Measurements from ENCODE around the gene RAB27A.

The RAB27A gene

GRCh38 chr15:55318588-55319494 lies 29.2 kb upstream of the RAB27A start, which contains the start of the genes PIGB and PIGBOS1:
Gene PIGB, plus strand, starts transcription at chr15:55319222. Its CDS starts 29 bp downstream, at chr15:55319251.
Gene PIGBOS1, minus strand, starts transcription at chr15:55319123. Its CDS starts 1,331 bp downstream, at chr15:55317792.
- Histone ChIP-seq H3K4me3 (ENCODE audit: low read depth, low read length) (peak within 1 kb of the TSS; percentile 71), H3K36me3 (ENCODE audit: control insufficient read depth in 2 of 2, insufficient read depth in 1 of 2, low read length in 2 of 2) (no peaks in the 10 kb centered on the region), H3K9me3 (ENCODE audit: control insufficient read depth, insufficient read depth, low read depth, low read length) (no peaks in the 10 kb centered on the region), H3K27ac (ENCODE audit: extremely low read depth, low read depth, low read length) (peak within 1 kb of the TSS; percentile 73), H3K4me1 (ENCODE audit: control insufficient read depth, insufficient read depth, low read length) (no peaks in the 10 kb centered on the region)
- ChIA-PET POLR2A (interaction anchor here (1.0 to 2.4 kb wide), 3 partner anchors 22 to 122 kb away, joined by 3 to 12 read pairs (median 8); partner anchors contain the start of genes CCPG1, PIERCE2 and RSL24D1), CTCF (interaction anchor here (0.8 to 1.0 kb wide), 2 partner anchors 117 to 121 kb away, joined by 3 to 5 read pairs; no protein-coding TSS in a partner anchor)
- TF ChIP-seq YY1 (tag by site-specific recombination; IDR thresholded peaks at IDR 0.05) (0 out of 2 replicates have a peak, but pooled peaks have one; percentile 35), ZBTB11 (tag by site-specific recombination; conservative IDR thresholded peaks at IDR 0.05; ENCODE audit: low read depth) (peak; percentile 90), ZNF600 (tag by site-specific recombination; IDR thresholded peaks at IDR 0.05) (peak; percentile 78; the same call in 1 of the 2 replicates), ZNF335 (tag by site-specific recombination; conservative IDR thresholded peaks at IDR 0.05) (peak; percentile 99), BCL11B (tag by site-specific recombination; IDR thresholded peaks at IDR 0.05; ENCODE audit: low read depth) (no peak), ZNF16 (tag by site-specific recombination; IDR thresholded peaks at IDR 0.05; ENCODE audit: low read depth) (no peak), ZNF10 (tag by site-specific recombination; IDR thresholded peaks at IDR 0.05) (0 out of 2 replicates have a peak, but pooled peaks have one; percentile 32), ZBTB48 (tag by site-specific recombination; IDR thresholded peaks at IDR 0.05) (peak; percentile 88), SCRT1 (tag by site-specific recombination; IDR thresholded peaks at IDR 0.05; ENCODE audit: borderline replicate concordance) (no peak), ZNF423 (tag by site-specific recombination; IDR thresholded peaks at IDR 0.05) (no peak), ZNF366 (tag by site-specific recombination; conservative IDR thresholded peaks at IDR 0.05) (0 out of 2 replicates have a peak, but pooled peaks have one; percentile 25), ZBTB8A (tag by site-specific recombination; IDR thresholded peaks at IDR 0.05) (peak; percentile 23; the same call in 1 of the 2 replicates), ZEB2 (tag by site-specific recombination; IDR thresholded peaks at IDR 0.05) (peak; percentile 77), ZNF518A (tag by site-specific recombination; conservative IDR thresholded peaks at IDR 0.05; ENCODE audit: low read depth) (peak; percentile 55; the same call in 1 of the 2 replicates), SETDB1 (IDR thresholded peaks at IDR 0.05; ENCODE audit: insufficient read length, low read length) (no peak), ZNF692 (tag by site-specific recombination; IDR thresholded peaks at IDR 0.05) (peak; percentile 43; the same call in 1 of the 2 replicates), ZXDB (tag by site-specific recombination; IDR thresholded peaks at IDR 0.05) (peak; percentile 82), ZBTB21 (tag by site-specific recombination; IDR thresholded peaks at IDR 0.05) (peak; percentile 46), ZNF777 (tag by site-specific recombination; IDR thresholded peaks at IDR 0.05; ENCODE audit: borderline replicate concordance) (peak; percentile 97), EGR2 (tag by site-specific recombination; IDR thresholded peaks at IDR 0.05; ENCODE audit: low read depth) (no peak), ZBTB17 (tag by site-specific recombination; IDR thresholded peaks at IDR 0.05) (peak; percentile 98), ZNF394 (tag by site-specific recombination; IDR thresholded peaks at IDR 0.05; ENCODE audit: borderline replicate concordance) (peak; percentile 52; the same call in 1 of the 2 replicates), ZBTB6 (tag by site-specific recombination; IDR thresholded peaks at IDR 0.05) (no peak), ZNF624 (tag by site-specific recombination; IDR thresholded peaks at IDR 0.05) (no peak), ZNF146 (tag by site-specific recombination; IDR thresholded peaks at IDR 0.05) (no peak), SP2 (tag by site-specific recombination; IDR thresholded peaks at IDR 0.05) (no peak; the same call in 1 of the 2 replicates)
